Keratinocyte (primary cell): ENCODE measurements around the gene PLXNA1. TPM values are rescaled to one million over a fixed set of nuclear protein-coding genes. Genes with fewer than 3 reads are reported as not detected.

ENCODE experiments used
- DNase-seq: peaks from one replicate; pipeline ENCODE4 v3.0.0-alpha.2; 2011; ENCODE audit warnings: low read depth, missing footprints, low spot score
- FAIRE-seq: peaks from 2 replicates; lab custom pipeline; 2011; peaks lifted over from hg19 to GRCh38; lab: Jason Lieb, UNC
- H2AFZ ChIP-seq: 2 replicates; pipeline ENCODE4 v1.6.0; 2012; ENCODE audit warnings: low read length, control low read depth, inconsistent platforms; ENCODE audit not compliant: control insufficient read depth
- H3K27ac ChIP-seq: 2 replicates; pipeline ENCODE4 v1.5.1; 2011; ENCODE audit warnings: low read length; ENCODE audit not compliant: control insufficient read depth, insufficient read depth
- H3K27me3 ChIP-seq: 3 replicates; pipeline ENCODE4 v1.6.0; 2011; ENCODE audit warnings: low read length; ENCODE audit not compliant: control insufficient read depth, insufficient read depth; ENCODE audit errors: extremely low read depth
- H3K36me3 ChIP-seq, 2 experiments: 2 replicates in 1 of 2; 3 replicates in 1 of 2; pipeline ENCODE4 v1.5.1; 2011; ENCODE audit warnings: low read length in 2 of 2, mild to moderate bottlenecking in 1 of 2; ENCODE audit not compliant: control insufficient read depth in 2 of 2, insufficient read depth in 2 of 2; ENCODE audit errors: extremely low read depth in 1 of 2
- H3K4me1 ChIP-seq: 3 replicates; pipeline ENCODE4 v1.5.1; 2011; ENCODE audit warnings: low read length; ENCODE audit not compliant: control insufficient read depth, insufficient read depth; ENCODE audit errors: extremely low read depth
- H3K4me2 ChIP-seq: 3 replicates; pipeline ENCODE4 v1.6.0; 2011; ENCODE audit warnings: low read depth, low read length; ENCODE audit not compliant: control insufficient read depth, insufficient read depth; ENCODE audit errors: extremely low read depth
- H3K4me3 ChIP-seq, 3 experiments: fragments of 200-600 bp in 1 of 3; sonication (generic) in 1 of 3; 2 replicates in 2 of 3; 3 replicates in 1 of 3; pipeline ENCODE4 v1.5.1; 2011 to 2016; ENCODE audit warnings: low read length in 3 of 3, mild to moderate bottlenecking in 3 of 3, control low read depth in 2 of 3, inconsistent platforms in 1 of 3, low read depth in 1 of 3, mixed read lengths in 1 of 3, mixed run types in 1 of 3, moderate library complexity in 1 of 3; ENCODE audit not compliant: control insufficient read depth in 2 of 3, insufficient read depth in 2 of 3; ENCODE audit errors: extremely low read depth in 1 of 3
- H3K79me2 ChIP-seq: 2 replicates; pipeline ENCODE4 v1.6.0; 2012; ENCODE audit warnings: low read length; ENCODE audit not compliant: control insufficient read depth, insufficient read depth
- H3K9ac ChIP-seq: 3 replicates; pipeline ENCODE4 v1.6.0; 2011; ENCODE audit warnings: low read length; ENCODE audit not compliant: control insufficient read depth, insufficient read depth; ENCODE audit errors: extremely low read depth
- H3K9me1 ChIP-seq: 3 replicates; pipeline ENCODE4 v1.6.0; 2011; ENCODE audit warnings: low read length; ENCODE audit not compliant: control insufficient read depth, insufficient read depth; ENCODE audit errors: extremely low read depth
- H3K9me3 ChIP-seq: 2 replicates; pipeline ENCODE4 v1.5.1; 2012; ENCODE audit warnings: low read depth, low read length; ENCODE audit not compliant: control insufficient read depth
- H4K20me1 ChIP-seq: 3 replicates; pipeline ENCODE4 v1.6.0; 2011; ENCODE audit warnings: low read length; ENCODE audit not compliant: control insufficient read depth, insufficient read depth; ENCODE audit errors: extremely low read depth
- CTCF ChIP-seq, 3 experiments: IDR thresholded peaks in 1 of 3; conservative IDR thresholded peaks in 1 of 3; optimal IDR thresholded peaks in 1 of 3; 2 replicates in 2 of 3; 3 replicates in 1 of 3; pipeline versions ENCODE3 to v1.5.1; 2011; ENCODE audit warnings: low read length in 3 of 3, mild to moderate bottlenecking in 3 of 3, moderate library complexity in 2 of 3, control low read depth in 1 of 3, inconsistent platforms in 1 of 3; ENCODE audit not compliant: insufficient read depth in 2 of 3; ENCODE audit errors: extremely low read depth in 1 of 3
- EZH2 ChIP-seq: IDR thresholded peaks from one replicate; pipeline ENCODE4 v1.6.1; 2012; ENCODE audit warnings: inconsistent platforms, mild to moderate bottlenecking, low read length, moderate library complexity
- dilution Hi-C: fragments of 300-500 bp; cut with MboI; formaldehyde crosslinking; loops from one replicate; pipeline ENCODE4 v1.7.0; 2020; ENCODE audit warnings: low sequenced_read_pairs; ENCODE audit not compliant: extremely low pct_ligation_motif_present
- polyA plus RNA-seq, 5 experiments: library from polyadenylated mRNA; depleted of rRNA in 3 of 5; stranded (reverse) in 3 of 5; stranded (forward) in 1 of 5; unstranded in 1 of 5; fragments of >200 nt; gene quantifications; 1 replicate in 1 of 5; 2 replicates in 3 of 5; 3 replicates in 1 of 5; pipeline versions ENCODE4 v1.2.1 to v1.2.3, GENCODE V29; 2011 to 2012; ENCODE audit warnings: missing spikeins in 2 of 5, low read depth in 1 of 5, low replicate concordance in 1 of 5

Gene PLXNA1
- polyA plus RNA-seq, 1 donor (not counting 4 experiments of a cell fraction or from before 2014, with no cell fraction given), result 38.4 TPM

- no peaks in the 10 kb centered on the region for H3K27me3 ChIP-seq
- H3K4me1 ChIP-seq, result peaks cover 13% of the 10 kb centered on the region
- H4K20me1 ChIP-seq, result no peaks in the 10 kb centered on the region
- FAIRE-seq (no peak), DNase-seq (no peak)
- H3K9me1 ChIP-seq, result no peaks in the 10 kb centered on the region
- dilution Hi-C loops, result no loop called here
- H3K36me3 ChIP-seq, result peaks cover 29 to 44% of the 10 kb centered on the region in 2 experiments
- H3K9ac ChIP-seq, result no peak overlapping the region
- no peaks in the 10 kb centered on the region for H3K9me3 ChIP-seq
- TF ChIP-seq CTCF (optimal IDR thresholded peaks at IDR 0.05 in 1 of 3, IDR thresholded peaks at IDR 0.05 in 1 of 3, conservative IDR thresholded peaks at IDR 0.05 in 1 of 3; ENCODE audit: extremely low read depth in 1 of 3, insufficient read depth in 2 of 3, low read length in 3 of 3) (no peak), EZH2 (no peak)
- no peak overlapping the region for H3K27ac ChIP-seq
- H3K79me2 ChIP-seq, result no peaks in the 10 kb centered on the region
- H2AFZ ChIP-seq, result no peak overlapping the region
- H3K4me2 ChIP-seq, result no peak overlapping the region
- H3K4me3 ChIP-seq, result no peak overlapping the region
Measured at GRCh38 chr3:127032296-127032990, 49.5 kb downstream of the PLXNA1 start.

Other genes with a start within 250 kb of the PLXNA1 start
- gene PRR23E, start 210.0 kb downstream of the PLXNA1 start, polyA plus RNA-seq, result not detected in 3 replicates